ENCODE measurements around the gene PFKFB1.

PFKFB1 gene

DNA sequence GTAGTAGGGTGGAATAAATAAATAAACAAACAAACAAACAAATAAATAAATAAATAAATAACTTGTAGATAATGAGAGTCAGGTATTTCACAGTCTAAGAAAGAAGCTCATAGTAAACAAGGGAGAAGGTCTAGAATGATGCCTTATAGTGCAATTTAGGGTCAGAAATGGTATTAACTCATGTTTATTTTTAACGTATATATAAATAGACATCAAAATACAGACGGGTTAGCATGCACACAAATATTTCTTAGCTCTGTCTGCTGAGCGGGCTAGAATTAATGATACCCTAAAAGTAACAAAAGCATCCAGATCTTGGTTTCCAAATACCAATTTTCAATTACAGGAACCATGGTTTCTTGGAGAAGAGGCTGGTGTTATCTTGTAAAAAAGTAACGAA is 16.6 kb downstream of the PFKFB1 start:
- Histone ChIP-seq H3K4me2 (ENCODE audit: low read length) (no peak overlapping the region), H2AFZ (no peak overlapping the region), H3K79me2 (no peaks in the 10 kb centered on the region), H3K27ac (no peak overlapping the region), H3K4me1 (no peaks in the 10 kb centered on the region), H3K4me3 (ENCODE audit: low read depth, low read length) (no peak overlapping the region), H3K9me3 (ENCODE audit: control insufficient read depth, low read length) (no peaks in the 10 kb centered on the region), H3K27me3 (ENCODE audit: control insufficient read depth, insufficient read depth, low read length) (no peaks in the 10 kb centered on the region), H3K9ac (no peak overlapping the region), H3K36me3 (ENCODE audit: control insufficient read depth, insufficient read depth, low read length) (no peaks in the 10 kb centered on the region)
- TF ChIP-seq, protein P1, sequence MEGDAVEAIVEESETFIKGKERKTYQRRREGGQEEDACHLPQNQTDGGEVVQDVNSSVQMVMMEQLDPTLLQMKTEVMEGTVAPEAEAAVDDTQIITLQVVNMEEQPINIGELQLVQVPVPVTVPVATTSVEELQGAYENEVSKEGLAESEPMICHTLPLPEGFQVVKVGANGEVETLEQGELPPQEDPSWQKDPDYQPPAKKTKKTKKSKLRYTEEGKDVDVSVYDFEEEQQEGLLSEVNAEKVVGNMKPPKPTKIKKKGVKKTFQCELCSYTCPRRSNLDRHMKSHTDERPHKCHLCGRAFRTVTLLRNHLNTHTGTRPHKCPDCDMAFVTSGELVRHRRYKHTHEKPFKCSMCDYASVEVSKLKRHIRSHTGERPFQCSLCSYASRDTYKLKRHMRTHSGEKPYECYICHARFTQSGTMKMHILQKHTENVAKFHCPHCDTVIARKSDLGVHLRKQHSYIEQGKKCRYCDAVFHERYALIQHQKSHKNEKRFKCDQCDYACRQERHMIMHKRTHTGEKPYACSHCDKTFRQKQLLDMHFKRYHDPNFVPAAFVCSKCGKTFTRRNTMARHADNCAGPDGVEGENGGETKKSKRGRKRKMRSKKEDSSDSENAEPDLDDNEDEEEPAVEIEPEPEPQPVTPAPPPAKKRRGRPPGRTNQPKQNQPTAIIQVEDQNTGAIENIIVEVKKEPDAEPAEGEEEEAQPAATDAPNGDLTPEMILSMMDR (IDR thresholded peaks at IDR 0.05) = no peak

GRCh38 chrX:54964766-54965497 is 29.1 kb downstream of the PFKFB1 start:
- TF ChIP-seq, protein P1 (IDR thresholded peaks at IDR 0.05) = no peak
- Histone ChIP-seq H3K4me1 (no peaks in the 10 kb centered on the region), H2AFZ (no peak overlapping the region), H3K79me2 (no peaks in the 10 kb centered on the region), H3K36me3 (ENCODE audit: control insufficient read depth, insufficient read depth, low read length) (no peaks in the 10 kb centered on the region), H3K27ac (no peak overlapping the region), H3K9me3 (ENCODE audit: control insufficient read depth, low read length) (no peaks in the 10 kb centered on the region), H3K9ac (no peak overlapping the region), H3K4me3 (ENCODE audit: low read depth, low read length) (no peak overlapping the region), H3K4me2 (ENCODE audit: low read length) (no peak overlapping the region), H3K27me3 (ENCODE audit: control insufficient read depth, insufficient read depth, low read length) (no peaks in the 10 kb centered on the region)

DNA sequence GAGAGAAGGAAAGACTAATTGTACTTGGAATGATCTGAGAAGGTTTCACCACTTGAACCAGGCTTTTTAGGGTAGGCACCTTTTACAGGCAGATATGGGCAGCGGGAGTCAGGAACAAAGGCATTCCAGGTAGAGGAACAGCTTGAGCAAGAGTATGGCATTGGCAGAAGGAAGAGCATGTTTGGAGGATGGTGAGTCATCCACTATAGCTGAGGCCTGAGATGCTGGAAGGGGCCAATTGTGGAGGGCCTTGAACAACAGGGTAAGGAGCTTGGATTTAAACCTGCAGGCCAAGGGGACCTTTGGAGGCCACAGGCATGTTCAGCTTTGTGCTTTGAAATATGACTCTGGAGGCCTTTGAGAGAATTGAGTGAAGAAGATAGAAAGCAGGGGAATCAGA is 32.2 kb downstream of the PFKFB1 start:
- TF ChIP-seq, protein P1 (IDR thresholded peaks at IDR 0.05) = no peak
- no peaks in the 10 kb centered on the region for H3K79me2 ChIP-seq
- H3K36me3 ChIP-seq (ENCODE audit: control insufficient read depth, insufficient read depth, low read length) = no peaks in the 10 kb centered on the region
- H3K9ac ChIP-seq = no peak overlapping the region
- H2AFZ ChIP-seq = no peak overlapping the region
- no peak overlapping the region for H3K27ac ChIP-seq
- no peak overlapping the region for H3K4me2 ChIP-seq (ENCODE audit: low read length)
- no peaks in the 10 kb centered on the region for H3K4me1 ChIP-seq
- H3K9me3 ChIP-seq (ENCODE audit: control insufficient read depth, low read length) = no peaks in the 10 kb centered on the region
- no peaks in the 10 kb centered on the region for H3K27me3 ChIP-seq (ENCODE audit: control insufficient read depth, insufficient read depth, low read length)
- H3K4me3 ChIP-seq (ENCODE audit: low read depth, low read length) = no peak overlapping the region

- Histone ChIP-seq H3K79me2 (no peaks in the 10 kb centered on the region), H3K27ac (no peak overlapping the region), H3K4me3 (ENCODE audit: low read depth, low read length) (no peak overlapping the region), H3K4me2 (ENCODE audit: low read length) (no peak overlapping the region), H3K4me1 (no peaks in the 10 kb centered on the region), H3K9ac (no peak overlapping the region), H2AFZ (no peak overlapping the region), H3K9me3 (ENCODE audit: control insufficient read depth, low read length) (no peaks in the 10 kb centered on the region), H3K27me3 (ENCODE audit: control insufficient read depth, insufficient read depth, low read length) (no peaks in the 10 kb centered on the region), H3K36me3 (ENCODE audit: control insufficient read depth, insufficient read depth, low read length) (no peaks in the 10 kb centered on the region)
- TF ChIP-seq, protein P1 (IDR thresholded peaks at IDR 0.05) = no peak
Measured at GRCh38 chrX:54950730-54951375, 43.1 kb downstream of the PFKFB1 start.

All from parathyroid adenoma (tissue), 2 donors.